GM19351 (cell line): Measurements from ENCODE around the gene MEGF11.

Source experiments
- ATAC-seq: cut with Tn5 transposase; IDR thresholded peaks from one replicate; pipeline ENCODE4 v1.9.1; 2021; ENCODE audit warnings: mild to moderate bottlenecking, moderate library complexity; ENCODE audit not compliant: unreplicated experiment

The MEGF11 gene

DNA sequence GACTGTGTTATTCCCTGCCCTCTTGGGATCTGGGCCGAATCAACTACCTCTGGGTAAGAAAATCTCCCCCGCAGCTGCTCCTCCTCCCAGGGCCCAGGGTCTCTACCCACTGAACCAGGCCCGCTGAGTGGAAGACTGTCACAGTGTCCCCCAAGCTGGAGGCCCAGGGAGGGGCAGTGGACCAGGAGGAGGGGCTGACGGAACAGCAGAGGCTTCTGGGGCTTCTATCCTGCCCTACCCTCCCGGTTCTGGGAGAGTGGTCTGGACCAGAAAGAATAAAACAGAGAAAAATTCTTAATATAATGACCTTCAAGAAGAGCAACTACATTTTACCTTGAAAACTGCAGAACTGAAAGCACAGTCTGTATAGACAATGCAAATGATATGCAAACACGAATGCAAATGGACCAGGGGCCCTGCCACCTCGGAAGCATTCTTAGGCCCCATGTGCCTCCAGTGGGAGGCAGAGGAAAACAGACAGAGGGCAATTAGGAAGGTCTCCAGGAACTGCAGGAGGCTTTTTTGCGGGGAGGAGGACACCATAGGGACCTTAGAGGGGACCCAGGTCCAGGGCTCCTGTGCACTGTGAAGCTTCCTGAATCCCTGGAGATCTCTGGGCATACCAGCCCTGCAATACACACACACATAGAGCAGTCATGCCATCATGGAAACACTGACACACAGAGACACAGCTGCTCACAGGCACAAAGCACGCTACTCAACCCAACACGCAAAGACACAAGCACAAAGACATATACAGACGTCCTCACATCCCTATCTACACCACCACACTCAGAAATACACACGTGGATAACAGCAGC is 12.3 kb downstream of the MEGF11 start:
- no peak for ATAC-seq

DNA sequence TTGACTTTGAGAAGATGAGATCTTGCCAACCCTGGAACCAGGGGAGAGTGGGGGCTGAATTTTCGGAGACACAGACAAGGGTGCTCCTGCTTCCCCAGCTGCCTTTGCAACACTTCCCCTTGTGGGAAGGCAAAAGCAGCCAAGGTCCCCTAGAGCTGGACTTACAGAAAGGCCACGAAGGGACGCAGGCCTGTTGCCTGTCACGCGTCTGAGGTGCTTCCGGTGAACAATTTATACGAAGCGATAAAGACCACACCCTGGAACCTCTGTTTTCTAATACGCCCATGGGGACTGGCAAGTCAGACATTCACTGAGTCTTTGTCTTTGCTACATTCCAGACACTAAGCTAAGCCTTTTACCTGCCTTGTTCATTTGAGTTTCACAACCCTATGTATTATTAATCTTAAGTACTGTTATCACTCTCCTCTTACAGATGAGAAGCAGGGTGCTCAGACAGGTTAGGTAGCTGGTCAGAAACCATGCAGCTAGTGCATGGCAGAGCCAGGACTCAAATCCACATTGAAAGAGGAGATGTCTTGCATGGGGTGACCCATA is 13.2 kb downstream of the MEGF11 start:
- no peak for ATAC-seq

- ATAC-seq = no peak
Observed at GRCh38 chr15:66239514-66239913, 14.0 kb downstream of the MEGF11 start.

DNA sequence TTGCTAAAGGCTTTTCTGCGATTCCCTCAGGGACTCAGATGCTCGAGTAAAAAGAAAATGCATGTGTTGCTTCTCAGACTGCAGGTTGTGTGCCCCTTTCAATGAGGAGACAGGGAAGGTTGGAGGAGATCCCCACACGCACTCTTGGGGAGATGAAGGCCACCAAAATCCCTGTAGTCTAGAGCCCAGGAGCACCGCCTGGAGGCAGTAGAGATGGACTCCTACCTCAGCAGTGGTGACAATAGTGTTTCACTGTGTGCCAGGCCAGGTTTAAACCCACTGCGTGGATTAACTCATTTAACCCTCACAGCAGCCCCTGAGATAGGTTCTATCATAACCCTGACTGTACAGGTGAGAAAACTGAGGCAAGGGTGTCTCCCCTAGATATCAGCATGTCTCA is 15.2 kb downstream of the MEGF11 start:
- no peak for ATAC-seq

GRCh38 chr15:66237513-66238235 is 15.9 kb downstream of the MEGF11 start:
- no peak for ATAC-seq

DNA sequence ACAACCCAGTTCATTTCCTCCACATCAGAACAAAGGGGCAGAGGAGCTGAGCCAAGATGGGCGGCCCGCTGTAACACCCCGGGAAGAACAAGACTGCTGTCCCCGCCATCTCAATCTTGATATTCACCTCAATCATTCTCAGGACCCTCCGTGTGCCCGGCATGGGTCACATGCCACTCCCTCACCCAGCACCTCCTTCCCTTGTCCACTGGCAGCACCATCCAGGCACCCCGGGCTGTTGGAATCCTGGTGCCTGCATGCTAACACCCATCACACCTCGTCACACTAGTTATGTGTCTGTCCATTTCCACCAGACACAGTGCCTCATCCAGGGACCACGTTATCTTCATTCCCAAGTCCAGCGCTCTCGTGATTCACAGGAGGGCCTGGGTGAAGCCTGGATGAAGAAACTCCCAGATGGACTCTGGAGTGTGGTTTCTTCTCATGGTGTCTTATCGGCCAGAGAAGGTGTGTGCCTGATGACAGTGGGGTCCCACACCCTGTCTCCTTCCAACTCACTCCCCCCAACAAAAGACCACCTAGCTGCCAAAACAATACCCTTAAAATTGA is 16.7 kb downstream of the MEGF11 start:
- no peak for ATAC-seq

DNA sequence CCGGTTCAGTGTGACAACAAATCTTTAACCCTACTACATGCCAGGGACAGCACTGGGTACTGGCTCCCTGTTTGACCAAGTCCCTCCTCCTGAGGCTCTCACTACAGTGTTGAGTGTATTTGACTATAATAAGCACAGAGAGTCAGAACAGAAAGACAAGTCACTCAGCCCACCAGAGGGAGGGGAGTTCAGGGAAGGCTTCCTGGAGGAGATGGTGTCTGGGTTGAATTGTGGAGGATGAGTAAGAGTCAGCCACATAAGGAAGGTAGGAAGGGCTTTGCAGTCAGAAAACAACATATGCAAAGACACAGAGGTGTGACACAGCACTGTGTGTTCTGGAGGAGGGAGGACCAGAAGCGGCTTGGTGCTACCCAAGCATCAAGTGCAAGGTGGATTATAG is 17.7 kb downstream of the MEGF11 start:
- ATAC-seq = no peak

DNA sequence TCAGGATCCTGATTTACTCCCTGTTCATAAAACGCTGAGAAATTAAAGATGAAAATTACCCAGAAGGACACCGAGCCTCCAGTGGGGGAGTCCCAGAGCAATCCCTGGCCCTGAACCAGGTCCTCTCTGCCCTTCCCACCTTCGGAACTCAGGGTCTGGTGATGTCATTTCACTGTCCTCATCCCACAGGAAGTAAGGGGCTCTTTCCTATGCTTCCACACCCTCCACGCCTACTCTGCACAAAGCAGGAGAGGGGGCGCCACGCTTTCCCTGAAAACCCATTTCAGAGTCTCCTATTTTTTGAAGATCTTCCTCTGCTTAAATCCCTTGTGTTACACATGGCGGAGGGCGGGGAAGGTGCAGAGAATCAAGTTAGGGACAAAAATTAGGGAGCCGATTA is 18.8 kb downstream of the MEGF11 start:
- no peak for ATAC-seq

DNA sequence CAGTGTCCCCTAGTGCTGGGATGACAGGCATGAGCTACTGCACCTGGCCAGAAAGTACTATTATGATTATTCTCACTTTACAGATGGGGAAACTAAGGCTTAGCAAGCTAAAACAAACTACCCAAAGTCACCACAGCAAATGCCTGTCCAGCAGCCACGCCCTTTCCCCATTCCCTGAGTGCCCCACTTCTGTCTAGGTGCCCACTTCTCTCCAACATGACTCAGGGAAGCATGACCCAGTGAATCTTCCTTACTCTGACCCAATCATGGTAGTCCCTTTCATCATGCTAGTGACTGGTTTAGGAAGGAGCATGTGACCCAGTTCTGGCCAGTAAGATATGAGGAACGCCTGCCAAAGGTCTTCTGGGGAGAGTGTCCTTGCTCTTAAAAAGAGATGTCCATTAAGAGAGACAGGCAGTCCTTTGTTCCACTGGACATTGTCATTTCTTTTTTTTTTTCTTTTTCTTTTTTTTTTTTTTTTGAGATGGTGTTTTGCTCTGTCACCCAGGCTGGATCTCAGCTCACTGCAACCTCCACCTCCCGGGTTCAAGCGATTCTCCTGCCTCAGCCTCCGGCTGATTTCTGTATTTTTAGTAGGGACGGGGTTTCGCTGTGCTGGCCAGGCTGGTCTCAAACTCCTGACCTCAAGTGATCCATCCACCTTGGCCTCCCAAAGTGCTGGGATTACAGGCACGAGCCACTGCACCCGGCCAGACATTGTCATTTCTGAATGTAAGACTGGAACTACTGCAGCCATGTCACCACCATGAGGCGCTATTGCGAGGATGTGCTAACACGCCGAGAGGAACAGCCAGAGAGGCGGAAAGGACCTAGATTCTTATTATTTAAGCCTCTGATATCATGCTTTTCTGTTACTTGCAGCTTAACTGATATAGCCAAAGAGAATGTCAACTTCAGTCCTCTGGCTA is 19.8 kb downstream of the MEGF11 start:
- ATAC-seq = no peak

- no peak for ATAC-seq
Observed at GRCh38 chr15:66232267-66232625, 21.3 kb downstream of the MEGF11 start.

- no peak for ATAC-seq
Observed at GRCh38 chr15:66231394-66232266, 21.9 kb downstream of the MEGF11 start.

DNA sequence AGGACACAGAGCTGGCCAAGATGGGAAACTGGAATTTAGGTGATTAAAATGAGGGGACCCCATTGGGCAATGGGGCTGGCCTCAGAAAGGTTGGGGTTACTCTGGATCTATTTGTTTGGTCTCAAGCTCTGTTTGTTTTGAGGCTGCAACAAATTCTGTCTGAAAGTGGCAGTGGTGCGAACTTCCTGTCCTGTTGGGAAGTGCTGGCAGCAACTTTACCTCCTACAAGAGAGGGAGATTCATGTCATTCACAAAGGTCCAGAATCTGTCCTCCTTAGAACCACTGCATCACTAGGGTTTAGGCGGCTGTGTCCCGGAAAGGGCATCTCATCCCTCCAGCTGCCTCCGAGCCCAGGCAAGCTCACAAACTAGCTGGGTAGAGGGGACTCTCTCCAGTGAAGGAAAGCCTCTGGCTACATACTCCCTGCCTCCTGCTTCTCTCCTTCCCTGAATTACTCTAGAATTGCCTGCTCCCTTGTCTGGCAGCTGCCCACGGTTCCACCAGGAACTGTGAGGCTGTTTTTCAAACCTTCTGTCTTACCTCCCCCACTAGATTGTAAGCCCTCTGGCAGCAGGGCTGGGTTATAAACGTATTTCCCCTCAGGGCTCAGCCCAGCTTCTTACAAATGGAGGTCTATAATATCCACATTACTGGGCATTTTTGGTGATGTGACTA is 23.6 kb downstream of the MEGF11 start:
- ATAC-seq = no peak

GRCh38 chr15:66228807-66229735 is 24.5 kb downstream of the MEGF11 start:
- no peak for ATAC-seq

GRCh38 chr15:66226736-66227135 is 26.8 kb downstream of the MEGF11 start:
- ATAC-seq = no peak

DNA sequence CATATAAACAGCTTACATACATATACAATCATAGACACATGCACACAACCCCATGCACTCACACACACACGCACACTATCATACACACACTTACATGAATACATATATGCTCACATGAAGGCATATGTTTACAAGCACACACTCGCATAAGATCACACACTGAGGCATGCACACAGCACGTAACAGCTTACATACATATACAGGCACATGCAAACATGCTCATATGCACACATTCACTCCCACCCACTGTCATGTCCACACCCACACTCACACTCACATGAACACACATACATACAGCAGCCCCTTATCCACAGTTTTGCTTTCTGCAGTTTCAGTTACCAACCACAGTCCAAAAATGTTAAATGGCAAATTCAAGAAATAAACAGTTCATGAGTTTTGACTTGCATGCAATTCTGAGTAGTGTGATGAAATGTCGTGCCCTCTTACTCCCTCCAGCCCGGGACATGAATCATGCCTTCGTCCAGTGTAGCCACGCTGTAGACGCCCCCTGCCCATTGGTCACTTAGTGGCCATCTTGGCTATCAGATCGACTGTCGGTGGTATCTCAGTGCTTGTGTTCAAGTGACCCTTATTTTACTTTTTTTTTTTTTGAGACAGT is 27.8 kb downstream of the MEGF11 start:
- ATAC-seq = no peak

DNA sequence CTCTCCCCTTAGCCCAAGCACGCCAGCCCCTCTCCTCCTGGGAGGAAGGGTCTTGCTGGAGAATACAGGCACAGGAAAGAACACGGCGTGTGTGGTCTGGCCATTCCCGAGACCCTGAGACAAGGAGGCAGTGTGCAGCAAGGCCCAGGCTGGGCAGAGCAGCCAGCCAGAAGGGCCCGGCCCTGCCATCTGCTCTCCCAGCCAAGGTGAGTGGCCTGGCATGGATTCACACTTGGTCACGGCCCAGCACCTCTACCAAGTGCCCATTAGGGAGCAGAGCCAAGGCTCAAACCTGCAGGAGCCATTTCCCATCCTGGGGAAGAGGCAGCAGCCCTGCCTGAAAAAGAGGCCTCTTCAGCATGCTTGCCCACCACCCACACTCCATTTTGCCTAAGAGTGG is 28.6 kb downstream of the MEGF11 start:
- no peak for ATAC-seq

DNA sequence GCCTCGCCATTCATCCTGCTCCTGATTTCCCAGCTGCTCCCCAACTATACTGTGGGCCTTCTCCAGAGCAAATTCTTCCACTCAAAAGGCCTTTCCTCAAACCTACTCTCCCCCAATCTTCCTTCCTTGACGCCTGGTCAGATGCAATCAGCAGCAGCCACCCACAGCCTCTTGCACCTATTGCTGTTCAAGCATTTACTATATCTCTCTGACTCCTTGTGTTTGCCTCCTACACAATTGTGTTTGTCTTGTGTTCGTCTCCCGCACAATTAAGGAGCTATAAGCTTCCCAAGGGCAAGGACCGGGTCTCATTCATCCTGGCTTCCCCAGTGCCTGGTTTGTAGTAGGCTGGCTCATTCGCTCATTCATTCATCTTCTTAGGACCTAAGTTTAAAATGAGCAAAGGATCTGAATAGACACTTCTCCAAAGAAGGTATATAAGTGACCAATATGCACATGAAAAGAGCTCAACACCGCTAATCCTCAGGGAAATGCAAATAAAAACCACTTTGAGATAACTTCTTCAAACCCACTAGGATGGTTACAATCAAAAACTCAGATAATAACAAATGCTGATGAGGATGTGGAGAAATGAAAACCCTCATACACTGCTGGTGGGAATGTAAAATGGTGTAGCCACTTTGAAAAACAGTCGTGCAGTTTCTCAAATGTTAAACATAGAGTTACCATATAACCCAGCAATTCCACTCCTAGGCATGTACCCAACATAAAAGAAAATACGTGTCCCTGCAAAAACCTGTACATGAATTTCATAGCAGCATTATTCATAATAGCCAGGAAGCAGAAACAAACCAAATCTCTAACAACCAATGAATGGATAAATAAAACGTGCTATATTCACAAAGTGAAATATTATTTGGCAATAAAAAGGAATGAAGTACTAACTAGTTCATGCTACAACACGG is 31.0 kb downstream of the MEGF11 start:
- no peak for ATAC-seq
